Measurements from ENCODE around the gene GAN.

Gene GAN

DNA sequence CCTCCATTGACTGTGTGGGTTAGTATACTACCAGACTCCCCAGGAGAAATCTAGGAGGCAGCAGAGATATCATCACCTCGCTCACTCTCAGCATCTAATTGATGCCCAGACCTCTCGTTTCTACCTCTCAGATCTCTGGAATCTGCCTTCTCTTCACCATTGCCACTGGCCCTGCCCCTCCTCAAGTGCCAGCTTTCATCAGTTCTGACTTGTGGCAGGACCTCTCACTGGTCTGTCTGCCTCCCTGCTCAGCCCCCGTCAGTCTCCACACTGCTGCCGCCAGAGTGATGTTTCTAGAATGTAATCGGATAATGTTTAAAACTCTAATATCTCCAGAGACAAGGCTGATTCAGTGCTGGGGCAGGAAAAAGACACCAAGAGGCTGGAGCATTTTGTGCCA is 15.2 kb downstream of the GAN start:
- no peak for TF ChIP-seq POLR2AphosphoS5 (IDR thresholded peaks at IDR 0.05; ENCODE audit: low read depth, low read length)

DNA sequence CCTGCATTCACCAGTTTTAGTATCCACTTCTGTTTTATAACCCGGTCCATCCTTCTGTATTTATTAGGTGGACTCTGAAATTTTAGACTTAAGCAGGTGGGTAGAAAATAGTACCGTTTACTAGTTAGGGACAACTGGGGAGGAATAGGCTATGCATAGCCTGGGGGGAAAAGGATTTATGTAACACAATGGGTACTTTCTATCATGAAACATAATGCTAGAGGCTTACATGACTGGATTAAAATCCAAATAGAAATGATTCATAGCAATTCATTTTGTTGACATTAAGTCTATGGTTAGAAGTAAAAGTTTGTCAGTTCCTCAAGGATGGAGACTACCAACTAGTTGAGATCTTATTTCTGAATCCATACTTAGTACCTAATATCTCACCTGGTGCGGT is 18.6 kb downstream of the GAN start:
- TF ChIP-seq, protein P1, sequence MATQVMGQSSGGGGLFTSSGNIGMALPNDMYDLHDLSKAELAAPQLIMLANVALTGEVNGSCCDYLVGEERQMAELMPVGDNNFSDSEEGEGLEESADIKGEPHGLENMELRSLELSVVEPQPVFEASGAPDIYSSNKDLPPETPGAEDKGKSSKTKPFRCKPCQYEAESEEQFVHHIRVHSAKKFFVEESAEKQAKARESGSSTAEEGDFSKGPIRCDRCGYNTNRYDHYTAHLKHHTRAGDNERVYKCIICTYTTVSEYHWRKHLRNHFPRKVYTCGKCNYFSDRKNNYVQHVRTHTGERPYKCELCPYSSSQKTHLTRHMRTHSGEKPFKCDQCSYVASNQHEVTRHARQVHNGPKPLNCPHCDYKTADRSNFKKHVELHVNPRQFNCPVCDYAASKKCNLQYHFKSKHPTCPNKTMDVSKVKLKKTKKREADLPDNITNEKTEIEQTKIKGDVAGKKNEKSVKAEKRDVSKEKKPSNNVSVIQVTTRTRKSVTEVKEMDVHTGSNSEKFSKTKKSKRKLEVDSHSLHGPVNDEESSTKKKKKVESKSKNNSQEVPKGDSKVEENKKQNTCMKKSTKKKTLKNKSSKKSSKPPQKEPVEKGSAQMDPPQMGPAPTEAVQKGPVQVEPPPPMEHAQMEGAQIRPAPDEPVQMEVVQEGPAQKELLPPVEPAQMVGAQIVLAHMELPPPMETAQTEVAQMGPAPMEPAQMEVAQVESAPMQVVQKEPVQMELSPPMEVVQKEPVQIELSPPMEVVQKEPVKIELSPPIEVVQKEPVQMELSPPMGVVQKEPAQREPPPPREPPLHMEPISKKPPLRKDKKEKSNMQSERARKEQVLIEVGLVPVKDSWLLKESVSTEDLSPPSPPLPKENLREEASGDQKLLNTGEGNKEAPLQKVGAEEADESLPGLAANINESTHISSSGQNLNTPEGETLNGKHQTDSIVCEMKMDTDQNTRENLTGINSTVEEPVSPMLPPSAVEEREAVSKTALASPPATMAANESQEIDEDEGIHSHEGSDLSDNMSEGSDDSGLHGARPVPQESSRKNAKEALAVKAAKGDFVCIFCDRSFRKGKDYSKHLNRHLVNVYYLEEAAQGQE (IDR thresholded peaks at IDR 0.05; ENCODE audit: insufficient read depth in 1 of 2, low read depth in 2 of 2, low read length in 2 of 2) = no peak
- TF ChIP-seq SIN3A (IDR thresholded peaks at IDR 0.05; ENCODE audit: borderline replicate concordance, insufficient read depth, low read length) (no peak), TAF1 (IDR thresholded peaks at IDR 0.05; ENCODE audit: borderline replicate concordance, insufficient read depth, low read length) (no peak), FOXP2 (optimal IDR thresholded peaks at IDR 0.05; ENCODE audit: borderline replicate concordance, extremely low read depth, extremely low read length, insufficient read depth) (no peak), POLR2AphosphoS5 (IDR thresholded peaks at IDR 0.05; ENCODE audit: low read depth, low read length) (no peak)

DNA sequence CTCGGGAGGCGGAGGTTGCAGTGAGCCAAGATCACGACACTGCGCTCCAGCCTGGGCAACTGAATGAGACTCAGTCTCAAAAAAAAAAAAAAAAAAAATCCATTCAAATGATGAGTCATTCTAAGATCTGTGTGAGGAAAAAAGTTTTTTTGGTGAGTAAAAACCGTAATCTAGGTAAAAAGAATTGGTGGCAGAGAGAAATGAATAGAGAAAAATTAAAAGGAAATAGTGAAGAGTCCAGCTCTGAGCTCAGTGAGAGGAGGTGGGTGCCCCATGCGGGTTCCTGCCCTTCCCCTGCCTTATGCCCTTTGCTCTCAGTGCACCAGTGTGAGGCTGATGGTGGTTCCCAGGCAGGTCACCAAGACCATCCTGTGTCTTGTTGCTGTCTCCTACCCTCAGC is 20.9 kb downstream of the GAN start:
- TF ChIP-seq TAF1 (IDR thresholded peaks at IDR 0.05; ENCODE audit: borderline replicate concordance, insufficient read depth, low read length) = no peak
- TF ChIP-seq SIN3A (IDR thresholded peaks at IDR 0.05; ENCODE audit: borderline replicate concordance, insufficient read depth, low read length) = no peak
- TF ChIP-seq, protein P1 (IDR thresholded peaks at IDR 0.05; ENCODE audit: insufficient read depth in 1 of 2, low read depth in 2 of 2, low read length in 2 of 2) = no peak
- TF ChIP-seq POLR2AphosphoS5 (IDR thresholded peaks at IDR 0.05; ENCODE audit: low read depth, low read length) = no peak
- TF ChIP-seq FOXP2 (optimal IDR thresholded peaks at IDR 0.05; ENCODE audit: borderline replicate concordance, extremely low read depth, extremely low read length, insufficient read depth) = no peak

DNA sequence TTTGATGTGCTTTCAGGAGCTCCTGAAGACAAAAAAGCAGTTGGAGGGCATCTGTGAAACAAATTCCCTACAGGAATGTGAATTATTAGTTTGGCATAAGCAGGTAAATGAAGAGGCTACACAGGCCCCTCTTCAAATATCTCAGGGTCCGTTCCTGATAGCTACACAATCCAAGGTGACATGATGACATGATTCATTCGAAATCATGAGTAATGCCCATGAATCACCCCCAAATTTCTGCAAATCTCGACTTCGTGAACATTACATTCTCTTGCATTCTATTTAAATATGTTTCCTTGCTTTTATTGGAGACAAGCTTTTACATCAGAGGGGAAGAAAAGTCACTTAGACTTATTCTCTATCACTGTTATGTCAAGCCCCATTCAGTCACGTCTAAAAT is 22.3 kb downstream of the GAN start:
- no peak for TF ChIP-seq FOXP2 (optimal IDR thresholded peaks at IDR 0.05; ENCODE audit: borderline replicate concordance, extremely low read depth, extremely low read length, insufficient read depth)
- TF ChIP-seq POLR2AphosphoS5 (IDR thresholded peaks at IDR 0.05; ENCODE audit: low read depth, low read length) = no peak
- TF ChIP-seq, protein P1 (IDR thresholded peaks at IDR 0.05; ENCODE audit: insufficient read depth in 1 of 2, low read depth in 2 of 2, low read length in 2 of 2) = no peak
- no peak for TF ChIP-seq SIN3A (IDR thresholded peaks at IDR 0.05; ENCODE audit: borderline replicate concordance, insufficient read depth, low read length)
- TF ChIP-seq TAF1 (IDR thresholded peaks at IDR 0.05; ENCODE audit: borderline replicate concordance, insufficient read depth, low read length) = no peak

DNA sequence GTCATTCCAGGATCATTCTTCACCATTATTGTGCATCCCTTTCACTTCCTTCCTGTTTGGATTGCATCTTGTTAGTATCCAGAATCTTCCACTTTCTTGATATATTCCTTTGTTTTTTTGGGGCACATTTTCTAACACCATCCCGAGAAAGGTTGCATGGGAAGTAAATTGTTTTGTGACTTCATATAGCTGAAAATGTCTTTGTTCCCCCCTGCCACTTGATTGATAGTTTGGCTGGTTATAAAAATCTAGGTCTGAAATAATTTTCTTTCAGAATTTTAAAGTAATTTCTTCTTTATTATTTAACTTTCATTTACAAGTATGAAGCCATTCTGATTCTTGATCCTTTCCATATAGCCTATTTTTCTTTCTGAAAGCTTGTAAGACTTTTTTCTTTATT is 32.7 kb downstream of the GAN start:
- no peak for TF ChIP-seq POLR2AphosphoS5 (IDR thresholded peaks at IDR 0.05; ENCODE audit: low read depth, low read length)
- no peak for TF ChIP-seq FOXP2 (optimal IDR thresholded peaks at IDR 0.05; ENCODE audit: borderline replicate concordance, extremely low read depth, extremely low read length, insufficient read depth)
- no peak for TF ChIP-seq TAF1 (IDR thresholded peaks at IDR 0.05; ENCODE audit: borderline replicate concordance, insufficient read depth, low read length)
- TF ChIP-seq, protein P1 (IDR thresholded peaks at IDR 0.05; ENCODE audit: insufficient read depth in 1 of 2, low read depth in 2 of 2, low read length in 2 of 2) = no peak
- TF ChIP-seq SIN3A (IDR thresholded peaks at IDR 0.05; ENCODE audit: borderline replicate concordance, insufficient read depth, low read length) = no peak
